Lower leg skin (tissue), 3 donors: ENCODE measurements around the gene CAMTA1.

Experiments used
- CTCF ChIP-seq, 3 donors: fragments of 450-650 bp; IDR thresholded peaks; one replicate each; pipeline ENCODE4 v1.5.1; 2016; ENCODE audit warnings: antibody characterized with exemption in 3 of 3, mild to moderate bottlenecking in 3 of 3, moderate library complexity in 2 of 3
- POLR2A ChIP-seq, 2 donors: fragments of 450-650 bp; IDR thresholded peaks; one replicate each; pipeline ENCODE4 v1.6.1; 2016 to 2017; ENCODE audit warnings: antibody characterized with exemption in 2 of 2, mild to moderate bottlenecking in 1 of 2, moderate library complexity in 1 of 2

DNA sequence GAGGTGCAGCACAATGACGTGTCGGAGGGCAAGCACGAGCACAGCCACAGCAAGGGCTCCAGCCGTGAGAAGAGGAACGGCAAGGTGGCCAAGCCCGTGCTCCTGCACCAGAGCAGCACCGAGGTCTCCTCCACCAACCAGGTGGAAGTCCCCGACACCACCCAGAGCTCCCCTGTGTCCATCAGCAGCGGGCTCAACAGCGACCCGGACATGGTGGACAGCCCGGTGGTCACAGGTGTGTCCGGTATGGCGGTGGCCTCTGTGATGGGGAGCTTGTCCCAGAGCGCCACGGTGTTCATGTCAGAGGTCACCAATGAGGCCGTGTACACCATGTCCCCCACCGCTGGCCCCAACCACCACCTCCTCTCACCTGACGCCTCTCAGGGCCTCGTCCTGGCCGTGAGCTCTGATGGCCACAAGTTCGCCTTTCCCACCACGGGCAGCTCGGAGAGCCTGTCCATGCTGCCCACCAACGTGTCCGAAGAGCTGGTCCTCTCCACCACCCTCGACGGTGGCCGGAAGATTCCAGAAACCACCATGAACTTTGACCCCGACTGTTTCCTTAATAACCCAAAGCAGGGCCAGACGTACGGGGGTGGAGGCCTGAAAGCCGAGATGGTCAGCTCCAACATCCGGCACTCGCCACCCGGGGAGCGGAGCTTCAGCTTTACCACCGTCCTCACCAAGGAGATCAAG lies 878.3 kb downstream of the CAMTA1 start:
- no peak for TF ChIP-seq CTCF (IDR thresholded peaks at IDR 0.05)
- TF ChIP-seq POLR2A (IDR thresholded peaks at IDR 0.05), result no peak
